GM23248 (cell line): ENCODE measurements around the gene CTNS.

Source experiments
- EZH2 ChIP-seq: fragments of 200-600 bp; sonication (generic); IDR thresholded peaks from 2 replicates; pipeline ENCODE4 v1.6.1; 2018; ENCODE audit warnings: antibody characterized with exemption, mild to moderate bottlenecking; ENCODE audit not compliant: insufficient read depth, poor library complexity, severe bottlenecking
- EZH2phosphoT487 ChIP-seq: fragments of 200-600 bp; sonication (generic); IDR thresholded peaks from 2 replicates; pipeline ENCODE4 v1.6.1; 2018; ENCODE audit warnings: antibody characterized with exemption, moderate library complexity, mild to moderate bottlenecking, low read depth; ENCODE audit not compliant: insufficient read depth

- TF ChIP-seq EZH2 (no peak), EZH2phosphoT487 (no peak)
Observed at GRCh38 chr17:3679531-3680126, 43.1 kb downstream of the CTNS start.
